GM12891 (cell line): ENCODE measurements around the gene VWF.

ENCODE experiments used
- POLR2A ChIP-seq: IDR thresholded peaks from 2 replicates; pipeline ENCODE4 v1.6.1; 2011; ENCODE audit warnings: low read depth, low read length, control low read depth
- POLR2AphosphoS5 ChIP-seq: IDR thresholded peaks from 2 replicates; pipeline ENCODE4 v1.6.1; 2011; ENCODE audit warnings: low read depth, low read length, control low read depth
- SPI1 ChIP-seq: IDR thresholded peaks from 2 replicates; pipeline ENCODE4 v1.6.1; 2011; ENCODE audit warnings: low read depth, low read length, control low read depth
- TAF1 ChIP-seq: IDR thresholded peaks from 2 replicates; pipeline ENCODE4 v1.6.1; 2011; ENCODE audit warnings: low read depth, low read length, control low read depth

DNA sequence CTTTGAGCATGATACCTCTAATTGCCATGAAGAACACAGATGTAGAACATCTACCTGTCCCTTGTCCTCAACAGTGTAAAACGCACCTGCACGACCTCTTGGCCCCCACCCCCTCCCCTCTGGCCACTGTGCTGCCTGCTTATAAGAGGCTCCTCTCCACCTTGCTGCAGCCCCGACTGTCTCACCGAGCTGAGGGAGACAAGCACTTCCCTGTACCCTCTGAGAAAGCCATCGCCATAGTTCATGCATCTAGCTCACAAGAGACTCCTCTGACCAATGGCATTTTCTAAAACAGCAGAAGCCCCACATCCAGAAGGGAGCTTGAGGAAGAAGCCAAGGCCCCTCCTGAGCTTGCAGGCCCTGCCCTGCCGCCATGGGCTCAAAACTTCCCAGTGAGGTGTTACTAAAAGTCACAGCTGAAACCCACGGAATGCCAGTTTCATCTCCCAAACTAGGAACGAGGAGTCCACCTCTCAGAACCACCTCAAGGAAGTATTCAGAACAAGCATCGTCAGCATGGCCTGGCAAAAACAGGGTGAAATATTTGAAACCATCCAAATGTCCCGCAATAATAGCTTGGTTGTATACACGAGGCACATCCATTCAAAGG is 157.9 kb downstream of the VWF start:
- no peak for TF ChIP-seq POLR2A
- TF ChIP-seq SPI1: no peak
- TF ChIP-seq POLR2AphosphoS5: no peak
- TF ChIP-seq TAF1: no peak
